HG03460 (cell line): Measurements from ENCODE around the gene OLFML2B.

Experiments
- ATAC-seq: cut with Tn5 transposase; IDR thresholded peaks from one replicate; pipeline ENCODE4 v1.9.1; 2021; ENCODE audit not compliant: unreplicated experiment

Gene OLFML2B

GRCh38 chr1:162008799-162009198 is 14.9 kb downstream of the OLFML2B start:
- ATAC-seq: no peak

GRCh38 chr1:162007466-162007865 is 16.2 kb downstream of the OLFML2B start:
- no peak for ATAC-seq

DNA sequence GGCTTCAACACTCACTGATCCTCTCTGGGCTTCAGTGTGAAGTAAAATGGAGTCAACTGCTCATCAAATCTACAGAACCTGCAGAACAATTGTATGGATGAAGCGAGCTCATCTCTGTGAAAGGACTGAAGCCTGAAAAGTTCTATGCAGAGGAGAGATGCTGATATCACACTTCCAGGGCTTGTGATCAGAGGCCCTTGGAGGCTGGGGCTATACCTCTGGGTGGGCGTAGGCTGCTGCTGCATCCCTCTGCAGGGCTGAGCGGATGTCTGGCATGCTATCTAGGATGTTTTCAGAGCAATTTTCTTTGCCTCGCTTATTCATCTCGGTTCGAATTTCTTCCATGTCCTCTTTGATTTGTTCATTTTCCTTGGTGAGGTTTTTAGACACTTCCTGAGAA is 17.6 kb downstream of the OLFML2B start:
- no peak for ATAC-seq

DNA sequence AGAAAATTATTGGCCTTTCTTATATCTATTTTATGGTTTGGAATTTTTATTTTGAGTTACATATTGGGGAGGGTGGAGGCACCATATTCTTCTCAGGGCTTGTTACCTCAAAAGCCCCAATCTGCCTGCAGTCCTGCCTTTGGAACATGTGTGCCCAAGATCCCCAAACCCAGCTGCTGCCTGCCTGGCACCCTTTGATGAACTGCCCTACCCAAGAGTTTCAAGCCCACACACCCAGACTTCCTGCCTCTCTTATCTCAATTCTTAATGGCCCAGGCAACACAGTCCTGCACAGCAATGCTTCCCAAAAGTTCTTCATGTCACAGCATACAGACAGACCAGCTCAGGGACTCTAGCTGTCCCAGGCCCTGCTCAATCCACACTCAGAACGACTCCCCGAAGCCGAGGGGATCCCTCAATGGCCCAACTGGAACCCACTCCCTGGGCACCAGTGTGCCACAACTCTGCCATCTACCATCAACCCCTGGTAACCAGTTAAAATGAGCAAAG is 19.2 kb downstream of the OLFML2B start:
- no peak for ATAC-seq

- ATAC-seq: no peak
These were observed 19.8 kb downstream of the OLFML2B start for GRCh38 chr1:162003830-162004215.

- ATAC-seq: no peak
These were observed 20.4 kb downstream of the OLFML2B start for GRCh38 chr1:162003061-162003829.

GRCh38 chr1:162000053-162000420 is 23.6 kb downstream of the OLFML2B start:
- no peak for ATAC-seq

- ATAC-seq: no peak
These were observed 24.2 kb downstream of the OLFML2B start for GRCh38 chr1:161999301-162000052.

- ATAC-seq: no peak
These were observed 24.9 kb downstream of the OLFML2B start for GRCh38 chr1:161998811-161999210.

GRCh38 chr1:161997152-161997551 is 26.5 kb downstream of the OLFML2B start:
- no peak for ATAC-seq

DNA sequence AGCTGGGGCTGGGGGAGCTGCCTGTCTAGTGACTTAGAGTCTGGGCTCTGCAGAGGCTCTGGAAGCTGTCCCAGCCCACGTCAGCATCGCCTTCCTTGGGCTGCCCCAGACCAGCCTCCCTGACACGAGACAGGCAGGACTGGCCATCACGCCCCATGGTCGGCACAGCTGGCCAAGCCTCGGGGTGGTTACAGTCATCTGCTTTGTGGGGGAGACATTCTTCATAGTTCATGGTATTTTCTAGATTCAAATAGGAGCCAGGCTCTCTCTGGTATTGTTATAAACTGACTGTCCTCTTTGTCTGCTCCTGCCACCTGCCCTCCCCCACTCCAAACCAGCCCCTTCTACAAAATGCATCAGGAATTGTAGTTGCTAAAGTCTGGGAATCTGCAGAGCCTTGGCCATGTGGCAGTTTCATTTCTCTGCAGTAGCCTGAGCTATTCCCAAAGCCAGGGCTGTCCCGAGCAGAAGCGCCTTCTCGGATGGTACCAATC is 29.4 kb downstream of the OLFML2B start:
- no peak for ATAC-seq

- no peak for ATAC-seq
These were observed 30.1 kb downstream of the OLFML2B start for GRCh38 chr1:161993576-161993975.

DNA sequence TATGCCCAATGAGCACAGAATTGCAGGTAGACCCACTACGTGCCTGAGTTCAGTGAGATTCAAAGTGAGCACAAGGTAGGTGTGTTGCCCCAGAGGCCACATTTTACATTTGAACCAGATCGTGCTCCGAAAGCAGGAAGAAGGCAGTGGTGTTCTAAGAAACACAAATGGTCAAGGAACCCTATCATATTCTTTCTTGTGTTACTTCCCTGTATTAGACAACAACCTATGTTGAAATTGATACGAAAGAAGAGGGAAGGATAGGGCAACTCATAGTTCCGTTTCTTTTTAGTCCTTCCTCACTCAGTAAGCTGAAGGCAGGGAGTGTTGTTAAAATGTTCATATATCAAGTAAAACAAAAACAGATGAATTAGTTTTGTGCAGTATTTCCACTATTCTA is 33.9 kb downstream of the OLFML2B start:
- no peak for ATAC-seq

GRCh38 chr1:161989108-161989507 is 34.6 kb downstream of the OLFML2B start:
- no peak for ATAC-seq

DNA sequence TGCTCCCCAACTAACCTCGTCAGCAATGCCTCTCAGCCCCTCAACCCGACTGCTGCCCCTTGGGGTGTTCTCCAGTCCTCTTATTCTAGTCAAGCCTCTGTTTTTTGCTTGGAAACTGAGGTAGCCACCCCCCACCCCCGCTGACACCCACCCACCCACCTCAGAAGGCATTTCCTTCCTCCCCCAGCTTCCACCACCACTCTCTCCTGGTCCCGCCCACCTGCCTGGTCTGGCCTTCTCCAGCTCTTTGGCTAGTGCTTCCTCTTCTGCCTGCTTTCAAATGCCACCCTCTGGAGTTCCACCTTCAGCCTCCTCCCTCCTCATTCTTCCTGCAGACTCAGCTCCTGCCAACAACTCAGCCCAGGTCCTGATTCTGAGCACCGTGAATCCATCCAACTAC is 35.3 kb downstream of the OLFML2B start:
- ATAC-seq: no peak

GRCh38 chr1:161987872-161988271 is 35.8 kb downstream of the OLFML2B start:
- no peak for ATAC-seq

DNA sequence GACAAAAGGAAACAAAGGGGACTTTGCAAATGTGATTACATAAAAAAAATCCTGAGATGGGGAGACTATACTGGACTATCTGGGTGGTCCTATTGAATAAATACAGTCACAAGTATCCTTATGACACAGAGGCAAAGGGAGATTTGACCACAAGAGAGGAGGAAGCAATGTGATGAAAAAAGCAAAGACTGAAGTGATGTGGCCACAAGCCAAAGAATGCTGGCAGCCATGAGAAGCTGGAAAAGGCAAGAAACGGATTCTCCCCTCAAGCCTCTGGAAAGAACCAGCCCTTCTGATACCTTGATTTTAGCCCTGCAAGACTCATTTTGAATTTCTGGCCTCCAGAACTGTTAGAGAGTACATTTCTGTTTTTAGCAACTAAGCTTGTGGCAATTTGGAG is 36.4 kb downstream of the OLFML2B start:
- no peak for ATAC-seq

DNA sequence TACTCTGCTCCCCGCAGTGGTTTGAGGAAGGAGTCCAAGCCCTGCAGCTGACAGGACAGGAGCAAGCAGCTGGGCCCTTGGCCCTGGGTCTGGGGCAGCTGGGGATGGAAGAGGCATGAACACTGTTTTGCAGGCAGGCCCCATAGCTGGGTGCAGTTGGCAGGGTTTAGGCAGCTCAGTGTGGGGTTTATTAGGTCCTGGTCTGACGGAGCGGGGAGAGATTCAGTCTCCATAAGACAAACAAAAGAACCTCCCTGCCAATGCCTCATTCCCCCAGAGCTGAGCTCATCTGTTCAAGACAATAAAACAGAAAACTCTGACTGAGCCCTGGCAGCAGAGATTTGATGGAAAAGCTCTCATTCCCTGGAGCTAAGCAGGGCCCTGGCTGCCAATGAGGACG is 37.3 kb downstream of the OLFML2B start:
- no peak for ATAC-seq

DNA sequence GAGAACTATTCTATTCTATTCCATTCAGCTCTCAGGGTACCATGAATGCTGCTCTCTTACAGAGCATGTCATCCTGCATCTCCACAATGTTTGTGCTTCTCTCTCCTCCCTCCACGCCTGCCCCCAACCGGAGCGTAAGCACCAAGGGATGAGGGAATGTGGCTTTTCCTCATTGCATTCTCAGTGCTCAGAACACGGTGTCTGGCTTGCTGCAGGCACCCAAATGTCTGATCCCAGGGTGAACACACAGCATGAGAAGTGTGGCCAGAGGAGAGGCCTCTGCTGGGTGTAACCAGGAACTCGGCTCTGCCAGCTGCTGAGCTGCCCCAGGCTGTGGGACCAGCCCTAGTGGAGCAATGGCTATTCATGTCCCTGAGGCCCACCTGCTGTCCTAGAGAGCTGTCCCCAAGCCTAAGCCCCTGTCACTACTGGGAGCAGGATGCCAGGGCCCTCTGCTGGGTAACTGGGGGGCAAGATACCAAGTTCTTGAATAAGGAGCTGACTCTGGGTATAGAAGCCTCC is 38.3 kb downstream of the OLFML2B start:
- ATAC-seq: no peak

DNA sequence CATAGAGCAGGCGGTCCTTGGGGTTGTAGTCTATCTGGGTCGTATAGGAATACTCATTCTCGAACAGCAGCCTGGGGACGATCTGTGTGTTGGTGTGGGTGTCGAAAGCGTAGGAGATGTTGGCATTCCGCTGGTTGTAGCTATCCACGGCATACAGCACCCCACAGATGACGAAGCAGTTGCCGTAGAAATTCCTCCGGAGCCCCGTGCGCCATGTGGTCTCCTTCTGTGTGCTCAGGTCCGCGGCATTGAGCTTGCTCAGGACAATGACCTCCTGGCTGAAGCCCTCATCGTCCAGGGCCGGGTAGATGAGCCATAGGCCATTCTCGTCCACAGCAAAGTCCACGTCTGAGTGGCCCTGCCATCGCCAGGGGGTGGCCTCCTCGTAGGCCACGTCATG is 39.9 kb downstream of the OLFML2B start:
- no peak for ATAC-seq

DNA sequence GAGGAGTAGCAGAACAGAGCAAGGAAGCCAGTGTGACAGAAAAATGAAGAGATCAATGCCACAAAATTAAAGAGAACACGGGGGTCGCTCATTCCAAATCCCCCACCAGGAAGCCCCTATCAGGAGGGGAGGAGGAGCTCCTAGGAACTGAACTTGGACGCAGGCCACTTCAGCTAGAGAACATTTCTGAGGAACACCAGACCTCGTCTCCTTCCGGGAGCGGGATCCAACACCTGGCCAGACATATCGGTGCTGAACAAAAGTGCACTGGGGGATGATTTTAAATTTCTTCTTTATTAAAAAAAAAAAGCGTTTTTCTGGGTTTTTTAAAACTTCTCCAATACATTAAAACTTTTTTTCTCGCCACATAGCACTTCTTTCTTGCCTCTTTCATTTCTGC is 40.8 kb downstream of the OLFML2B start:
- no peak for ATAC-seq

- ATAC-seq: no peak
These were observed 41.2 kb downstream of the OLFML2B start for GRCh38 chr1:161982507-161982895.
